HG03175 (cell line): ENCODE data around the gene GNLY.
"Not testable (repeated sequence)": the region's sequence is repeated elsewhere in the genome, so short reads cannot be mapped to it uniquely, and the experiment has no call there.

Experiments
- ATAC-seq: cut with Tn5 transposase; IDR thresholded peaks from one replicate; pipeline ENCODE4 v1.9.1; 2021; ENCODE audit warnings: mild to moderate bottlenecking, moderate library complexity; ENCODE audit not compliant: unreplicated experiment

The GNLY gene

GRCh38 chr2:85694052-85695025 lies at the start of gene GNLY:
GNLY (plus strand) TSS chr2:85694358; CDS start chr2:85694419, 61 bp downstream.
- ATAC-seq, result no peak

GRCh38 chr2:85644909-85645308 lies 49.2 kb upstream of the GNLY start:
- no peak for ATAC-seq

GRCh38 chr2:85646166-85646565 lies 48.0 kb upstream of the GNLY start:
- ATAC-seq, result no peak

GRCh38 chr2:85647823-85648526 lies 46.2 kb upstream of the GNLY start:
- ATAC-seq, result no peak

- no peak for ATAC-seq
Measured at GRCh38 chr2:85648619-85649018, 45.5 kb upstream of the GNLY start.

- ATAC-seq, result no peak
Measured at GRCh38 chr2:85649201-85650190, 44.7 kb upstream of the GNLY start.

- ATAC-seq, result no peak
Measured at GRCh38 chr2:85650456-85650855, 43.7 kb upstream of the GNLY start.

GRCh38 chr2:85651097-85651496 lies 43.1 kb upstream of the GNLY start:
- no peak for ATAC-seq

GRCh38 chr2:85652056-85652455 lies 42.1 kb upstream of the GNLY start:
- ATAC-seq, result no peak

- no peak for ATAC-seq
Measured at GRCh38 chr2:85653996-85654395, 40.2 kb upstream of the GNLY start.

- ATAC-seq, result no peak
Measured at GRCh38 chr2:85655961-85656417, 38.2 kb upstream of the GNLY start.

GRCh38 chr2:85656468-85656867 lies 37.7 kb upstream of the GNLY start:
- no peak for ATAC-seq

GRCh38 chr2:85657399-85657798 lies 36.8 kb upstream of the GNLY start:
- not testable (repeated sequence) for ATAC-seq

GRCh38 chr2:85659324-85659981 lies 34.7 kb upstream of the GNLY start:
- ATAC-seq, result no peak

GRCh38 chr2:85660301-85660700 lies 33.9 kb upstream of the GNLY start:
- ATAC-seq, result not testable (repeated sequence)

GRCh38 chr2:85660725-85661124 lies 33.4 kb upstream of the GNLY start:
- no peak for ATAC-seq

GRCh38 chr2:85661139-85661858 lies 32.9 kb upstream of the GNLY start:
- no peak for ATAC-seq

- no peak for ATAC-seq
Measured at GRCh38 chr2:85662899-85663593, 31.1 kb upstream of the GNLY start.
